Measurements from ENCODE around the gene RGP1. TPM values are rescaled to one million over a fixed set of nuclear protein-coding genes. Genes with fewer than 3 reads are reported as not detected.

RGP1 gene
- total and polyA plus RNA-seq, 9 of the 15 experiments (the other 6 are each of a cell fraction or from before 2014, with no cell fraction given), result 0.42 to 13.8 (median 6.7) TPM

GRCh38 chr9:35791297-35791921 lies 42.3 kb downstream of the RGP1 start, which contains the start of gene NPR2:
NPR2 (plus strand) TSS chr9:35791591; CDS start chr9:35792409, 818 bp downstream.
- in situ Hi-C loops (cut with MboI), result loop anchor here (10.0 kb wide), 1 partner anchor 93 kb away; no protein-coding TSS in a partner anchor
- DNase-seq (ENCODE audit: extremely low read depth in 1 of 4, low spot score in 3 of 4), result peak in 1 of 4 experiments; percentile 12
- no CpG with 5 or more reads among the region's 64 CpGs for WGBS (ENCODE audit: insufficient coverage, low coverage, missing lambda C conversion rate)

More at GRCh38 chr9:35791297-35791921, 42.3 kb downstream of the RGP1 start, which contains the start of gene NPR2:
- ChIA-PET CTCF (ENCODE audit: low intra/inter-chr PET ratio) (interaction anchor here (2.0 to 2.8 kb wide), 2 partner anchors 35 to 91 kb away, joined by 13 to 28 read pairs; no protein-coding TSS in a partner anchor), POLR2A (no interaction called here)
- Histone ChIP-seq H3K9ac (ENCODE audit: insufficient read depth in 1 of 2, low read depth in 2 of 2, low read length in 2 of 2) (no peak within 1 kb of the TSS), H3K27me3 (ENCODE audit: control insufficient read depth in 2 of 2, insufficient read depth in 2 of 2, low read length in 2 of 2) (no peaks in the 10 kb centered on the region), H3K27ac (ENCODE audit: extremely low read depth, low read depth, low read length) (no peak within 1 kb of the TSS), H3K4me3 (no peak within 1 kb of the TSS), H3K79me2 (ENCODE audit: control insufficient read depth, insufficient read depth, low read length) (no peaks in the 10 kb centered on the region), H3K4me1 (replicated peaks in 1 of 2; ENCODE audit: control insufficient read depth in 2 of 2, insufficient read depth in 2 of 2, low read length in 2 of 2) (peaks cover 6% of the 10 kb centered on the region in 2 experiments; a peak in 4 of 5 replicates), H2AFZ (ENCODE audit: low read depth, low read length) (no peak within 1 kb of the TSS), H3K4me2 (ENCODE audit: insufficient read depth, low read length) (no peak within 1 kb of the TSS), H3K36me3 (ENCODE audit: control insufficient read depth, insufficient read depth, low read length) (peaks cover 16% of the 10 kb centered on the region; the same call in 2 of the 3 replicates), H4K20me1 (replicated peaks; ENCODE audit: control insufficient read depth, insufficient read depth, low read length) (no peaks in the 10 kb centered on the region), H3K9me1 (ENCODE audit: control insufficient read depth, insufficient read depth, low read length) (no peaks in the 10 kb centered on the region), H3K9me3 (replicated peaks; ENCODE audit: control insufficient read depth, insufficient read depth, low read depth, low read length) (no peaks in the 10 kb centered on the region)
- TF ChIP-seq ZSCAN32 (CRISPR knock-in tag; IDR thresholded peaks at IDR 0.05) (no peak), RNF2 (IDR thresholded peaks at IDR 0.05) (no peak), PPARD (CRISPR knock-in tag; IDR thresholded peaks at IDR 0.05) (no peak), ZNF707 (CRISPR knock-in tag; conservative IDR thresholded peaks at IDR 0.05) (no peak), EP400 (IDR thresholded peaks at IDR 0.05) (no peak)
- TF ChIP-seq, protein P1, sequence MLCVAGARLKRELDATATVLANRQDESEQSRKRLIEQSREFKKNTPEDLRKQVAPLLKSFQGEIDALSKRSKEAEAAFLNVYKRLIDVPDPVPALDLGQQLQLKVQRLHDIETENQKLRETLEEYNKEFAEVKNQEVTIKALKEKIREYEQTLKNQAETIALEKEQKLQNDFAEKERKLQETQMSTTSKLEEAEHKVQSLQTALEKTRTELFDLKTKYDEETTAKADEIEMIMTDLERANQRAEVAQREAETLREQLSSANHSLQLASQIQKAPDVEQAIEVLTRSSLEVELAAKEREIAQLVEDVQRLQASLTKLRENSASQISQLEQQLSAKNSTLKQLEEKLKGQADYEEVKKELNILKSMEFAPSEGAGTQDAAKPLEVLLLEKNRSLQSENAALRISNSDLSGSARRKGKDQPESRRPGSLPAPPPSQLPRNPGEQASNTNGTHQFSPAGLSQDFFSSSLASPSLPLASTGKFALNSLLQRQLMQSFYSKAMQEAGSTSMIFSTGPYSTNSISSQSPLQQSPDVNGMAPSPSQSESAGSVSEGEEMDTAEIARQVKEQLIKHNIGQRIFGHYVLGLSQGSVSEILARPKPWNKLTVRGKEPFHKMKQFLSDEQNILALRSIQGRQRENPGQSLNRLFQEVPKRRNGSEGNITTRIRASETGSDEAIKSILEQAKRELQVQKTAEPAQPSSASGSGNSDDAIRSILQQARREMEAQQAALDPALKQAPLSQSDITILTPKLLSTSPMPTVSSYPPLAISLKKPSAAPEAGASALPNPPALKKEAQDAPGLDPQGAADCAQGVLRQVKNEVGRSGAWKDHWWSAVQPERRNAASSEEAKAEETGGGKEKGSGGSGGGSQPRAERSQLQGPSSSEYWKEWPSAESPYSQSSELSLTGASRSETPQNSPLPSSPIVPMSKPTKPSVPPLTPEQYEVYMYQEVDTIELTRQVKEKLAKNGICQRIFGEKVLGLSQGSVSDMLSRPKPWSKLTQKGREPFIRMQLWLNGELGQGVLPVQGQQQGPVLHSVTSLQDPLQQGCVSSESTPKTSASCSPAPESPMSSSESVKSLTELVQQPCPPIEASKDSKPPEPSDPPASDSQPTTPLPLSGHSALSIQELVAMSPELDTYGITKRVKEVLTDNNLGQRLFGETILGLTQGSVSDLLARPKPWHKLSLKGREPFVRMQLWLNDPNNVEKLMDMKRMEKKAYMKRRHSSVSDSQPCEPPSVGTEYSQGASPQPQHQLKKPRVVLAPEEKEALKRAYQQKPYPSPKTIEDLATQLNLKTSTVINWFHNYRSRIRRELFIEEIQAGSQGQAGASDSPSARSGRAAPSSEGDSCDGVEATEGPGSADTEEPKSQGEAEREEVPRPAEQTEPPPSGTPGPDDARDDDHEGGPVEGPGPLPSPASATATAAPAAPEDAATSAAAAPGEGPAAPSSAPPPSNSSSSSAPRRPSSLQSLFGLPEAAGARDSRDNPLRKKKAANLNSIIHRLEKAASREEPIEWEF (CRISPR knock-in tag; IDR thresholded peaks at IDR 0.05), result no peak
- TF ChIP-seq, protein P2, sequence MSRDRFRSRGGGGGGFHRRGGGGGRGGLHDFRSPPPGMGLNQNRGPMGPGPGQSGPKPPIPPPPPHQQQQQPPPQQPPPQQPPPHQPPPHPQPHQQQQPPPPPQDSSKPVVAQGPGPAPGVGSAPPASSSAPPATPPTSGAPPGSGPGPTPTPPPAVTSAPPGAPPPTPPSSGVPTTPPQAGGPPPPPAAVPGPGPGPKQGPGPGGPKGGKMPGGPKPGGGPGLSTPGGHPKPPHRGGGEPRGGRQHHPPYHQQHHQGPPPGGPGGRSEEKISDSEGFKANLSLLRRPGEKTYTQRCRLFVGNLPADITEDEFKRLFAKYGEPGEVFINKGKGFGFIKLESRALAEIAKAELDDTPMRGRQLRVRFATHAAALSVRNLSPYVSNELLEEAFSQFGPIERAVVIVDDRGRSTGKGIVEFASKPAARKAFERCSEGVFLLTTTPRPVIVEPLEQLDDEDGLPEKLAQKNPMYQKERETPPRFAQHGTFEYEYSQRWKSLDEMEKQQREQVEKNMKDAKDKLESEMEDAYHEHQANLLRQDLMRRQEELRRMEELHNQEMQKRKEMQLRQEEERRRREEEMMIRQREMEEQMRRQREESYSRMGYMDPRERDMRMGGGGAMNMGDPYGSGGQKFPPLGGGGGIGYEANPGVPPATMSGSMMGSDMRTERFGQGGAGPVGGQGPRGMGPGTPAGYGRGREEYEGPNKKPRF (IDR thresholded peaks at IDR 0.05; ENCODE audit: low read depth, low read length), result no peak
- ATAC-seq (no peak), FAIRE-seq (no peak)
- intact Hi-C loops (cut with micrococcal nuclease), result no loop called here
- BruUV-seq (replicated peaks), result no TSS peak
